CD4-positive, alpha-beta T cell treated with Interleukin-12 subunit alpha and Interleukin-12 subunit beta, for 1 hour (primary cell): ENCODE results near the gene BCKDK.

Experiments
- DNase-seq: peaks from one replicate; pipeline ENCODE4 v3.0.0-alpha.2; 2020

The BCKDK gene

GRCh38 chr16:31108035-31108793 is at the start of gene BCKDK:
Gene BCKDK, plus strand, starts transcription at chr16:31108386. Its CDS starts 838 bp downstream, at chr16:31109224.
- DNase-seq, result peak; percentile 67

DNA sequence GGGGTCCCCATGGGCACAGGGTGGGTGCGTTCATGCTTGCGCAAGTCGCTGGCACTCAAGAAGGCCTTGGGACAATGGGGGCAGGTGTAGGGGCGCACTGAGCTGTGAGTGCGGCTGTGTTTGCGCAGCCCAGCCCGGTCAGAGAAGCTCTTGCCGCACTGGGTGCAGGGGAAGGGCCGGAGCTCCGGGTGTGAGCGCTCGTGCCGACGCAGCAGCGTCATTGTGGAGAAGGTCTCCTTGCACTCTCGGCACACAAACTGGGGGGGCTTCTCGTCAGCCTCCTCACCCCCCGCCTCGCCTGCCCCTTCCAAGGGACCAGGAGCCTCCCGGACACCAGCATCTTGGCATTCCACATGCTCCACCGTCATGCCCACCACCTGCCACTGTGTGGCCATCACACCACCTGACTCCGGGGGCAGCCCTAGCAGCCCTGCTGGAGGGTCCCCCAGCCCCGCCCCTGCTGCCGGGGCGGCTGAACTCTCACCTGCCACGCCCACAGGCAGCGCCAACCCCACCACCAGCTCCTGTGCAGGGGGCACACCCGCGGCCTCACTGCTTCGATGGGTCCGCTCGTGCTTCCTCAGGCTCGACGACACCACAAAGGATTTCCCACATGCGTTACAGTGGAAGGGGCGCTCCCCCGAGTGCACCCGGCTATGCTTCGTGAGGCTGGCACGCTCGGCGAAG is 46.9 kb upstream of the BCKDK start:
- no peak for DNase-seq

- DNase-seq, result no peak
Measured at GRCh38 chr16:31061813-31062440, 46.3 kb upstream of the BCKDK start.

DNA sequence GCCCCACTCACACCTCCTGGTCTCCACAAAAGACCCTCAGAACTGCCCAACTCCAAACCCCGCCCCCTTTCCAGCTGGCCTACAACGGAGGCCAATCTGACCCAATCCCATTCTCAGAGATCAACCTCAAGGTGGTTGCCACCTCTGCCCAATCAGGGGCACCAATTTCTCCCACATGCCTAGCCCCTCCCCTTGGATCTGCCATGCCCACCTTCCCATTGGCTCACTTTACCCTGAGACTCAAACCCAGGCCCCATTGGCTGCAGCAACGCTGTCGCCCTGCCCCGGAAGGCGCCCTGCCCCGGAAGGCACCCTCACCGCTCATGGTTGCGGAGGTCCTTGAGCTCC is 44.7 kb upstream of the BCKDK start:
- peak; percentile 14 for DNase-seq

DNA sequence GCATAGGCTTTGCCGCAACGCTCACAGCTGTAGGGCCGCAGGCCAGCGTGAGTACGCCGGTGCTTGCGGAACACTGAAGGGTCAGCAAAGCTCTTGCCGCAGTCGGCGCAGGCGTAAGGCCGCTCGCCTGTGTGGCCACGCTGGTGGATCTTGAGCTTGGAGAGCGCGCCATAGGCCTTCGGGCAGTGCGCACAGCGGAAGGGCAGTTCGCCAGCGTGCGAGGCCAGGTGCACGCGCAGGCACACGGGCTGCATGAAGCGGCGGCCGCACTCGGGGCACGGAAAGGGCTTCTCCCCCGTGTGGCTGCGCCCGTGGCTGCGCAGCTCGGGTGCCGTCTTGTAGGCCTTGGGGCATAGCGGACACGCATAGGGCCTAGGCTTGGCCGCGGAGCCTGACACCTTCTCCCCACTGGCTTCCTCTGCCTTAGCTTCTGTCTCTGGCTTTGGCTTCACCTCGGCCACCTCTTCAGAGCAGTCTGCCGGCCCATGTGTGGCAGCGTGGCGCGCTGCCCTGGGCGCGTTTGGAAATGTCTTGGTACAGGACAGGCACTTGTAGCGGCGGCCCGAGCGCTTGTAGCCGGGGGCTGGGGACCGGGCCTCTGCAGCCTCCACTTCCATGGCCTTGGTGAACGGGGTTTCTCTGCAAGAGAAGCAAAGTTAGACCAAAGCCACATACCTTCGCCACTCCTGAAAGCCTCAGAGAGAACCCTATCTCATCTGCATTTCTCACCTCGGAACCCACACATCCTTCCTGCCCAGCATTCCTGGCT is 44.2 kb upstream of the BCKDK start:
- DNase-seq, result peak; percentile 32

DNA sequence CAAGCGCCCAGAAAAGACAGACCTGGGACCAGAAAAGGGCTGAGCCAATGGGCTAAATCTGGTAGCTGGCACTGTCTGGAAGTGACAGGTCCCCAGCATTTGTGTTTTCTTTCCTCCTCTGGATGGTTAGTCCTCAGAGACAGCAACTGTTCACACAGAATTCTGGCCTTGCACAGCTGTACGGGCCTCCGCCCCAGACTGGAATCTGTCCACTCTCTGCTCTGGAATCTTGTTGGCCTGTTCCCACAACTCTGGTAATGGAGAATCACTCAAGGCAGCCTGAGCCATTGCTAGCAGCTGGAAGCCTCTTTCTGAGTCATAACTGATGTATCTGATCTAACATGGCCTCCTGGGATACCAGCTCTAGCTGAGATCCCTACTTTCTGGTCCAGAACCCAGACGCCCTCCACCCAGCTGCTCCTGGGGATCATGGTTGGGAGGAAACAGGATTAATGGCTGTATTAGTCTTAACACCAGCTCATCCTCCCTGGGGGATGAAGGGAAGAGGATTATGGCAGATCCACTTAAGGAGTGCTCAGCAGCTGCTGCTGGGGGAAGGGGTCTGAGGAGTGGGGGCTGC is 43.2 kb upstream of the BCKDK start:
- no peak for DNase-seq

- no peak for DNase-seq
Measured at GRCh38 chr16:31067342-31067741, 40.8 kb upstream of the BCKDK start.

GRCh38 chr16:31071861-31072260 is 36.3 kb upstream of the BCKDK start:
- no peak for DNase-seq

- DNase-seq, result peak; percentile 33
Measured at GRCh38 chr16:31072540-31073141, 35.5 kb upstream of the BCKDK start.

DNA sequence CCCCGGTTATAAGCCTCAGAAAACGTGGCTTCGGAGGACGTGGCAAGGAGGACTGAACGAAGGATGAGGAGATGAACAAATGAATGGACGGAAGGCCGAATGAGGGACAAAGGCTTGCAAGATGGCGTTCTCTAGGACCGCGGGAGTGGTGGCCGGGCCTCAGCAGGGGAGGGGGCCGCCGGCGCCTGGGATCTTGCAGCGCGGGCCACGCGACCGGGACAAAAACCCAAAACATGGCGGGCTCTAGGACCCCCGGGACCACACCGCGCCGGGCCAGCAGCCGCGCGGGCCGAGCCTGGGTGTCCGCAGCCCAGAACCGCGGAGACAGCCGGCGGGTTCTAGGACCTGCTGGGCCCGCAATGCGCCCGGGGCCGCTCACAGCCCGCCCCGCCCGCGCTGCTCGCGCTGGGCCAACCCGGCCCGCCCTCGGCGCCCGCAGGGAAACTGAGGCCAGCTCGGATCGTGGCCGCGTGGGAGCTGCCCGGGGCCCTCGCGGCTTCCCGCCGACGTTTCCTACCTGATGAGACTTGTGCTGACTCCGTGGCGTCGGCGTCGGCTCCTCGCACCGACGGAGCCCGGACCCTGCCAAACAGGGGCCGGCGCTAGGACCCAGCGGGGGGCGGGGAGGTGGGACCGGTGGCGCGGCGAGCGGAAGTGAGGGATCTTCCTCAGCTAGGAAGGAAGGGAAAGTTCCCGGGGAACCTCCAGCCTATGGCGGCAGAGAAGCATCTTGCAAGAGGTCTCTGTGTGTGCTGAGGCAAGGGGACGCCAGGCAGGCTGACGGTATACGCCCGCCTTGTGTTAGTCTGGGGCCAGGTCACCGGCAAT is 34.8 kb upstream of the BCKDK start:
- DNase-seq, result peak; percentile 85

DNA sequence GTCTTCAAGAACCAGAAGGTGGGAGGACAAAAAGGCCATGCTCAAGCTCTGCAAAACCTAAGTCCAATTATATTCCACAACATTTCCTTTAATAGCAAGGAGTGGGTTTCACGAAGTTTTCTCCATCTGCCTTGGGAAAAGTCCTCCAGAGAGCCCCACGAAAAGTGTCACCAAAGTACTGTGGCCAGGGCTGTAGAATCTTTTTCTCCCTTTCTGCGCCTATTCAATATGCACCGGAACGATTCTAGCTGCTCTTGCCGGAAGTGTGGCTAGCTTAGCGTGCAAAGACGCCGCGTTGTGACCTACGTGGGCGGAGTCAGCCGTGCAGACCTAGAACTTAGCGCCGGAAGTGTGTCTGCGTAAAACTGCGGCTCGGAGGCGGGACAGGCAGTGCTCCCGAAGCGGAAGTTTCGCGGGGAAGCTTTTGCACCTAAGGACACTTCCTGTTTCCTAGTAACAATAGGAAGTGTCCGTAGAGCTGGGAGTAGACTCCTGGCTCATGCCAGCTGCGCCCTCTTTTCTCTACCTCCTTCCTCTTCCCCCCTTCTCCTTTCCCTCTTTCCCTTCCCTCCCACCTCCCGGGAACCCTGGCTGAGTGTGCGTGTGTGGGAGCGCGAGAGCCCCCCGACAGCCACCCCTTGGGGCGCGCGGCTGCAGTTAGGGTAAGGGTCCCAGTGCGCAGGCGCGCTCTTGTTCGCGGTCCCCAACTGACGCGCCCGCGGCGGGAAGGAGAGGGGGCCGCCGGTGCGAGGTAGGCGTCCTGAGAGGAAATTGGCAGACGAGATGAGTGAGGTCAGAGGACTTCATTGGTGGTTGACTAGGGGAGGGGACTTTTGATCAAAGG is 34.0 kb upstream of the BCKDK start, which contains the start of the genes ZNF646 and ZNF668:
ZNF646 (plus strand) TSS at position 453 of the 844 bp plus-strand sequence. CDS start 1,903 bp downstream, outside the sequence.
ZNF668 (minus strand) TSS at position 271 of the 844 bp plus-strand sequence. CDS start 9,781 bp downstream, outside the sequence.
- DNase-seq, result peak; percentile 98

DNA sequence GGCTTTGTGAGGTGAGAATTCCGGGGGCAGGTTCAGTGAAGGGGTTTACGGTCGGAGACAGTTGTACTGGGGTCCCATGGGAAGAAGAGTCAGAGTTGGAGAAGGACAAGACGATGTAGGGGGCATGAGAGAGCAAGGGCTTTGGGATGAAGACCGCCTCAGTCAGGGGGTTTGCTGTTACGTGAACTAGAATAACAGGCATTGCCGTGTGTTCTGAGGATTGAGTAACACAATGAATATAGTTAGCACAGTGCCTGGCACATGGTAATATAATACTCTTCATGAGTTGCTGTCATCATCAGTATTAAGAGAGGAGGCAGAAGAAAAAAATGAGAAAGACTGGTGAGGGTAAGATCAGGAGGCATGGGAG is 33.4 kb upstream of the BCKDK start:
- no peak for DNase-seq

GRCh38 chr16:31076319-31076718 is 31.9 kb upstream of the BCKDK start:
- DNase-seq, result no peak

GRCh38 chr16:31077024-31077423 is 31.2 kb upstream of the BCKDK start:
- no peak for DNase-seq

DNA sequence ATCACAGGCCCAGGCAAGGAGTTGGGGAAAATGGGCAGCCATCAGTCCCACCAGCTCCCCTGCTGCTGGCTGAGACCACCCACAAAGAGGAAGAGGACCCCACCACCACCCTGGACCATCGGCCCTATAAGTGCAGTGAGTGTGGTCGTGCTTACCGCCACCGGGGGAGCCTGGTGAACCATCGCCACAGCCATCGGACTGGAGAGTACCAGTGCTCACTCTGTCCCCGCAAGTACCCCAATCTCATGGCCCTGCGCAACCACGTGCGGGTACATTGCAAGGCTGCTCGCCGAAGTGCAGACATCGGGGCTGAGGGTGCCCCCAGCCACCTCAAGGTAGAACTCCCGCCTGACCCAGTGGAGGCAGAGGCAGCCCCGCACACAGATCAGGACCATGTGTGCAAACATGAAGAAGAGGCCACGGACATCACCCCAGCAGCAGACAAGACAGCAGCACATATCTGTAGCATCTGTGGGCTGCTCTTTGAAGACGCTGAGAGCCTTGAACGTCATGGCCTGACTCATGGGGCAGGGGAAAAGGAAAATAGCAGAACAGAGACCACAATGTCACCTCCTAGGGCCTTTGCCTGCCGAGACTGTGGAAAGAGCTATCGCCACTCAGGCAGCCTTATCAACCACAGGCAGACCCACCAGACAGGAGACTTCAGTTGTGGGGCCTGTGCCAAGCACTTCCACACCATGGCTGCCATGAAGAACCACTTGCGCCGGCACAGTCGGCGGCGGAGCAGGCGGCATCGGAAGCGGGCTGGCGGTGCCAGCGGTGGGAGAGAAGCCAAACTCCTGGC is 30.4 kb upstream of the BCKDK start:
- DNase-seq, result no peak

GRCh38 chr16:31078597-31079341 is 29.4 kb upstream of the BCKDK start:
- DNase-seq, result no peak

DNA sequence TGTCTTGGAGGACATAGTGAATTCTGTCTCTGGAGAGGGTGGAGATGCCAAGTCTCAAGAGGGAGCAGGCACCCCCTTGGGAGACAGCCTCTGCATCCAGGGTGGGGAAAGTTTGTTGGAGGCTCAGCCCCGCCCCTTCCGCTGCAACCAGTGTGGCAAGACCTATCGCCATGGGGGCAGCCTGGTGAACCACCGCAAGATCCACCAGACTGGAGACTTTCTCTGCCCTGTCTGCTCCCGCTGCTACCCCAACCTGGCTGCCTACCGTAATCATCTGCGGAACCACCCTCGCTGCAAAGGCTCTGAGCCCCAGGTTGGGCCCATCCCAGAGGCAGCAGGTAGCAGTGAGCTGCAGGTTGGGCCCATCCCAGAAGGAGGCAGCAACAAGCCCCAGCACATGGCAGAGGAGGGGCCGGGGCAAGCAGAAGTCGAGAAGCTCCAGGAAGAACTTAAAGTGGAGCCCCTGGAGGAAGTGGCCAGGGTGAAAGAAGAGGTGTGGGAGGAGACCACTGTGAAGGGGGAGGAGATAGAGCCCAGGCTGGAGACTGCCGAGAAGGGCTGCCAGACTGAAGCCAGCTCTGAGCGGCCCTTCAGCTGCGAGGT is 28.7 kb upstream of the BCKDK start:
- DNase-seq, result no peak

- DNase-seq, result no peak
Measured at GRCh38 chr16:31080035-31080629, 28.1 kb upstream of the BCKDK start.
